ENCODE results near the gene SPEM1. TPM values are rescaled to one million over a fixed set of nuclear protein-coding genes. Genes with fewer than 3 reads are reported as not detected.

SPEM1 gene
- polyA plus RNA-seq, 1 donor (not counting 4 experiments of a cell fraction or from before 2014, with no cell fraction given): not detected

- H4K20me1 ChIP-seq (ENCODE audit: control insufficient read depth, extremely low read depth, insufficient read depth, low read length): no peaks in the 10 kb centered on the region
- DNase-seq (ENCODE audit: low read depth, low spot score) (no peak), FAIRE-seq (no peak)
- no peaks in the 10 kb centered on the region for H3K4me1 ChIP-seq (ENCODE audit: control insufficient read depth, extremely low read depth, insufficient read depth, low read length)
- H3K9ac ChIP-seq (ENCODE audit: control insufficient read depth, extremely low read depth, insufficient read depth, low read length): no peak overlapping the region
- H2AFZ ChIP-seq (ENCODE audit: control insufficient read depth, low read length): no peak overlapping the region
- no peak overlapping the region for H3K4me3 ChIP-seq (ENCODE audit: control insufficient read depth in 2 of 3, extremely low read depth in 1 of 3, insufficient read depth in 2 of 3, low read depth in 1 of 3, low read length in 3 of 3)
- no peaks in the 10 kb centered on the region for H3K27me3 ChIP-seq (ENCODE audit: control insufficient read depth, extremely low read depth, insufficient read depth, low read length)
- H3K9me3 ChIP-seq (ENCODE audit: control insufficient read depth, low read depth, low read length): no peaks in the 10 kb centered on the region
- TF ChIP-seq, protein P1, sequence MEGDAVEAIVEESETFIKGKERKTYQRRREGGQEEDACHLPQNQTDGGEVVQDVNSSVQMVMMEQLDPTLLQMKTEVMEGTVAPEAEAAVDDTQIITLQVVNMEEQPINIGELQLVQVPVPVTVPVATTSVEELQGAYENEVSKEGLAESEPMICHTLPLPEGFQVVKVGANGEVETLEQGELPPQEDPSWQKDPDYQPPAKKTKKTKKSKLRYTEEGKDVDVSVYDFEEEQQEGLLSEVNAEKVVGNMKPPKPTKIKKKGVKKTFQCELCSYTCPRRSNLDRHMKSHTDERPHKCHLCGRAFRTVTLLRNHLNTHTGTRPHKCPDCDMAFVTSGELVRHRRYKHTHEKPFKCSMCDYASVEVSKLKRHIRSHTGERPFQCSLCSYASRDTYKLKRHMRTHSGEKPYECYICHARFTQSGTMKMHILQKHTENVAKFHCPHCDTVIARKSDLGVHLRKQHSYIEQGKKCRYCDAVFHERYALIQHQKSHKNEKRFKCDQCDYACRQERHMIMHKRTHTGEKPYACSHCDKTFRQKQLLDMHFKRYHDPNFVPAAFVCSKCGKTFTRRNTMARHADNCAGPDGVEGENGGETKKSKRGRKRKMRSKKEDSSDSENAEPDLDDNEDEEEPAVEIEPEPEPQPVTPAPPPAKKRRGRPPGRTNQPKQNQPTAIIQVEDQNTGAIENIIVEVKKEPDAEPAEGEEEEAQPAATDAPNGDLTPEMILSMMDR (optimal IDR thresholded peaks at IDR 0.05 in 1 of 3, IDR thresholded peaks at IDR 0.05 in 1 of 3, conservative IDR thresholded peaks at IDR 0.05 in 1 of 3; ENCODE audit: extremely low read depth in 1 of 3, insufficient read depth in 2 of 3, low read length in 3 of 3): no peak
- no peak for TF ChIP-seq EZH2 (IDR thresholded peaks at IDR 0.05; ENCODE audit: low read length)
- H3K36me3 ChIP-seq (ENCODE audit: control insufficient read depth in 2 of 2, extremely low read depth in 1 of 2, insufficient read depth in 2 of 2, low read length in 2 of 2): no peaks in the 10 kb centered on the region
- H3K27ac ChIP-seq (ENCODE audit: control insufficient read depth, insufficient read depth, low read length): no peak overlapping the region
- H3K4me2 ChIP-seq (ENCODE audit: control insufficient read depth, extremely low read depth, insufficient read depth, low read depth, low read length): no peak overlapping the region
- dilution Hi-C loops (cut with MboI; ENCODE audit: extremely low pct_ligation_motif_present, low sequenced_read_pairs): no loop called here
- no peaks in the 10 kb centered on the region for H3K79me2 ChIP-seq (ENCODE audit: control insufficient read depth, insufficient read depth, low read length)
- H3K9me1 ChIP-seq (ENCODE audit: control insufficient read depth, extremely low read depth, insufficient read depth, low read length): no peaks in the 10 kb centered on the region
These were observed 3.6 kb downstream of the SPEM1 start for GRCh38 chr17:7423679-7424078.

- dilution Hi-C loops (cut with MboI; ENCODE audit: extremely low pct_ligation_motif_present, low sequenced_read_pairs): no loop called here
- H3K4me2 ChIP-seq (ENCODE audit: control insufficient read depth, extremely low read depth, insufficient read depth, low read depth, low read length): no peak within 1 kb of the TSS
- H4K20me1 ChIP-seq (ENCODE audit: control insufficient read depth, extremely low read depth, insufficient read depth, low read length): no peaks in the 10 kb centered on the region
- no peak within 1 kb of the TSS for H3K9ac ChIP-seq (ENCODE audit: control insufficient read depth, extremely low read depth, insufficient read depth, low read length)
- H3K9me1 ChIP-seq (ENCODE audit: control insufficient read depth, extremely low read depth, insufficient read depth, low read length): no peaks in the 10 kb centered on the region
- no peak for TF ChIP-seq EZH2 (IDR thresholded peaks at IDR 0.05; ENCODE audit: low read length)
- TF ChIP-seq, protein P1 (optimal IDR thresholded peaks at IDR 0.05 in 1 of 3, IDR thresholded peaks at IDR 0.05 in 1 of 3, conservative IDR thresholded peaks at IDR 0.05 in 1 of 3; ENCODE audit: extremely low read depth in 1 of 3, insufficient read depth in 2 of 3, low read length in 3 of 3): no peak
- no peaks in the 10 kb centered on the region for H3K27me3 ChIP-seq (ENCODE audit: control insufficient read depth, extremely low read depth, insufficient read depth, low read length)
- H3K79me2 ChIP-seq (ENCODE audit: control insufficient read depth, insufficient read depth, low read length): no peaks in the 10 kb centered on the region
- H3K9me3 ChIP-seq (ENCODE audit: control insufficient read depth, low read depth, low read length): no peaks in the 10 kb centered on the region
- H3K4me1 ChIP-seq (ENCODE audit: control insufficient read depth, extremely low read depth, insufficient read depth, low read length): no peaks in the 10 kb centered on the region
- H2AFZ ChIP-seq (ENCODE audit: control insufficient read depth, low read length): no peak within 1 kb of the TSS
- no peak within 1 kb of the TSS for H3K4me3 ChIP-seq (ENCODE audit: control insufficient read depth in 2 of 3, extremely low read depth in 1 of 3, insufficient read depth in 2 of 3, low read depth in 1 of 3, low read length in 3 of 3)
- no peak within 1 kb of the TSS for H3K27ac ChIP-seq (ENCODE audit: control insufficient read depth, insufficient read depth, low read length)
- H3K36me3 ChIP-seq (ENCODE audit: control insufficient read depth in 2 of 2, extremely low read depth in 1 of 2, insufficient read depth in 2 of 2, low read length in 2 of 2): no peaks in the 10 kb centered on the region
- DNase-seq (ENCODE audit: low read depth, low spot score): no peak
- no peak for FAIRE-seq
These were observed 5.2 kb downstream of the SPEM1 start, which contains the start of gene SPEM2 for GRCh38 chr17:7425316-7425715. SPEM2 (plus strand) TSS chr17:7425616; CDS start chr17:7425689, 73 bp downstream.

Data from keratinocyte (primary cell).